SK-N-MC (cell line): ENCODE measurements around the gene OR2B3.

Experiments
- EZH2 ChIP-seq: fragments of 200-600 bp; sonication (generic); IDR thresholded peaks from one replicate; pipeline ENCODE4 v1.6.1; 2017; ENCODE audit warnings: antibody characterized with exemption
- POLR2AphosphoS5 ChIP-seq: IDR thresholded peaks from 2 replicates; pipeline ENCODE4 v1.6.1; 2012; ENCODE audit warnings: mild to moderate bottlenecking, low read depth, low read length, borderline replicate concordance

- TF ChIP-seq EZH2 (no peak), POLR2AphosphoS5 (no peak)
These were observed 15.0 kb downstream of the OR2B3 start for GRCh38 chr6:29071831-29072723.
